Fibroblast of lung (primary cell): ENCODE data around the gene ZNF521. TPM values are rescaled to one million over a fixed set of nuclear protein-coding genes. Genes with fewer than 3 reads are reported as not detected.

Experiments used
- DNase-seq, 2 donors: peaks; one replicate each; pipeline versions ENCODE4 v3.0.0 to v3.0.0-alpha.2; 2010; ENCODE audit warnings: low read depth in 2 of 2
- H2AFZ ChIP-seq: 2 replicates; pipeline ENCODE4 v1.5.1; 2012; ENCODE audit warnings: low read length, control low read depth, inconsistent platforms
- H3K27ac ChIP-seq: 2 replicates; pipeline ENCODE4 v1.5.1; 2011; ENCODE audit warnings: low read length, control low read depth; ENCODE audit not compliant: insufficient read depth
- H3K27me3 ChIP-seq: 2 replicates; pipeline ENCODE4 v1.5.1; 2011; ENCODE audit warnings: mild to moderate bottlenecking, low read length; ENCODE audit not compliant: control insufficient read depth, insufficient read depth
- H3K36me3 ChIP-seq: 2 replicates; pipeline ENCODE4 v1.5.1; 2011; ENCODE audit warnings: low read length; ENCODE audit not compliant: control insufficient read depth, insufficient read depth
- H3K4me1 ChIP-seq: 2 replicates; pipeline ENCODE4 v1.5.1; 2011; ENCODE audit warnings: low read length; ENCODE audit not compliant: control insufficient read depth, insufficient read depth; ENCODE audit errors: extremely low read depth
- H3K4me2 ChIP-seq: 2 replicates; pipeline ENCODE4 v1.5.1; 2011; ENCODE audit warnings: low read length, control low read depth; ENCODE audit not compliant: insufficient read depth; ENCODE audit errors: extremely low read depth
- H3K4me3 ChIP-seq, 4 experiments: fragments of 200-600 bp in 1 of 4; sonication (generic) in 1 of 4; replicated peaks in 1 of 4; 2 replicates each; pipeline ENCODE4 v1.5.1; 2011 to 2016; ENCODE audit warnings: low read length in 4 of 4, low read depth in 3 of 4, mild to moderate bottlenecking in 3 of 4, control low read depth in 2 of 4, inconsistent platforms in 1 of 4, mixed read lengths in 1 of 4; ENCODE audit not compliant: insufficient read depth in 1 of 4; ENCODE audit errors: control extremely low read depth in 1 of 4
- H3K79me2 ChIP-seq: 2 replicates; pipeline ENCODE4 v1.5.1; 2012; ENCODE audit warnings: mild to moderate bottlenecking, low read length, inconsistent platforms; ENCODE audit not compliant: control insufficient read depth, insufficient read depth
- H3K9ac ChIP-seq: 2 replicates; pipeline ENCODE4 v1.5.1; 2011; ENCODE audit warnings: mild to moderate bottlenecking, low read length, control low read depth; ENCODE audit not compliant: insufficient read depth
- H3K9me3 ChIP-seq: 2 replicates; pipeline ENCODE4 v1.5.1; 2012; ENCODE audit warnings: low read depth, low read length; ENCODE audit not compliant: control insufficient read depth, insufficient read depth
- H4K20me1 ChIP-seq: 2 replicates; pipeline ENCODE4 v1.5.1; 2011; ENCODE audit warnings: low read length; ENCODE audit not compliant: control insufficient read depth, insufficient read depth; ENCODE audit errors: extremely low read depth
- CTCF ChIP-seq, 2 donors: IDR thresholded peaks in 1 of 2; conservative IDR thresholded peaks in 1 of 2; 1 replicate in 1 of 2; 2 replicates in 1 of 2; pipeline ENCODE4 v1.5.1; 2011 to 2012; ENCODE audit warnings: low read length in 2 of 2, control low read depth in 1 of 2, inconsistent platforms in 1 of 2, low read depth in 1 of 2, mild to moderate bottlenecking in 1 of 2
- EZH2 ChIP-seq: IDR thresholded peaks from 2 replicates; pipeline ENCODE4 v1.5.1; 2012; ENCODE audit warnings: low read length, control low read depth, mild to moderate bottlenecking; ENCODE audit errors: missing control alignments
- polyA plus RNA-seq, 2 donors: library from polyadenylated mRNA; depleted of rRNA in 1 of 2; stranded (reverse) in 1 of 2; unstranded in 1 of 2; fragments of >200 nt; gene quantifications; 2 replicates each; pipeline ENCODE4 v1.2.1, GENCODE V29; 2011 to 2012; ENCODE audit warnings: missing spikeins in 1 of 2
- total RNA-seq: library from RNA; depleted of rRNA; stranded (reverse); fragments of >200 nt; gene quantifications from 2 replicates; pipeline ENCODE4 v1.2.1, GENCODE V29; 2014

ZNF521 gene
- total and polyA plus RNA-seq, 2 donors (not counting 1 experiment from before 2014, with no cell fraction given), result 25.2 to 43.6 TPM

- Histone ChIP-seq H3K4me3 (no peak overlapping the region), H3K36me3 (peaks cover 2% of the 10 kb centered on the region), H3K4me2 (no peak overlapping the region), H3K4me1 (no peaks in the 10 kb centered on the region), H2AFZ (no peak overlapping the region), H3K27ac (no peak overlapping the region), H3K9me3 (no peaks in the 10 kb centered on the region), H3K79me2 (no peaks in the 10 kb centered on the region), H3K9ac (no peak overlapping the region), H4K20me1 (no peaks in the 10 kb centered on the region), H3K27me3 (no peaks in the 10 kb centered on the region)
- TF ChIP-seq EZH2 (no peak), CTCF (conservative IDR thresholded peaks at IDR 0.05 in 1 of 2, IDR thresholded peaks at IDR 0.05 in 1 of 2; ENCODE audit: low read depth in 1 of 2, low read length in 2 of 2) (no peak)
- peak in 1 of 2 donors; percentile 16 for DNase-seq
These were observed 205.5 kb downstream of the ZNF521 start for GRCh38 chr18:25146512-25146910.

- DNase-seq, result no peak
- Histone ChIP-seq H3K9ac (no peak overlapping the region), H3K27ac (no peak overlapping the region), H3K4me3 (no peak overlapping the region), H2AFZ (no peak overlapping the region), H3K27me3 (no peaks in the 10 kb centered on the region), H4K20me1 (no peaks in the 10 kb centered on the region), H3K4me1 (no peaks in the 10 kb centered on the region), H3K4me2 (no peak overlapping the region), H3K9me3 (no peaks in the 10 kb centered on the region), H3K36me3 (peaks cover 2% of the 10 kb centered on the region), H3K79me2 (no peaks in the 10 kb centered on the region)
- no peak for TF ChIP-seq EZH2
- no peak for TF ChIP-seq CTCF (conservative IDR thresholded peaks at IDR 0.05 in 1 of 2, IDR thresholded peaks at IDR 0.05 in 1 of 2; ENCODE audit: low read depth in 1 of 2, low read length in 2 of 2)
These were observed 206.0 kb downstream of the ZNF521 start for GRCh38 chr18:25145731-25146511.

GRCh38 chr18:25144820-25145219, 207.1 kb downstream of the ZNF521 start:
- H3K27me3 ChIP-seq, result no peaks in the 10 kb centered on the region
- no peaks in the 10 kb centered on the region for H3K9me3 ChIP-seq
- H2AFZ ChIP-seq, result no peak overlapping the region
- TF ChIP-seq CTCF (conservative IDR thresholded peaks at IDR 0.05 in 1 of 2, IDR thresholded peaks at IDR 0.05 in 1 of 2; ENCODE audit: low read depth in 1 of 2, low read length in 2 of 2) (no peak), EZH2 (no peak)
- H3K27ac ChIP-seq, result peak overlapping the region; percentile 3
- no peak overlapping the region for H3K4me3 ChIP-seq
- peaks cover 2% of the 10 kb centered on the region for H3K36me3 ChIP-seq
- no peaks in the 10 kb centered on the region for H3K4me1 ChIP-seq
- H3K9ac ChIP-seq, result no peak overlapping the region
- no peaks in the 10 kb centered on the region for H4K20me1 ChIP-seq
- peak; percentile 87 to 90 for DNase-seq
- no peaks in the 10 kb centered on the region for H3K79me2 ChIP-seq
- peak overlapping the region; percentile 16 for H3K4me2 ChIP-seq
